Measurements from ENCODE around the gene CCT6A.
"Not testable (repeated sequence)": the region's sequence is repeated elsewhere in the genome, so short reads cannot be mapped to it uniquely, and the experiment has no call there.

Gene CCT6A

DNA sequence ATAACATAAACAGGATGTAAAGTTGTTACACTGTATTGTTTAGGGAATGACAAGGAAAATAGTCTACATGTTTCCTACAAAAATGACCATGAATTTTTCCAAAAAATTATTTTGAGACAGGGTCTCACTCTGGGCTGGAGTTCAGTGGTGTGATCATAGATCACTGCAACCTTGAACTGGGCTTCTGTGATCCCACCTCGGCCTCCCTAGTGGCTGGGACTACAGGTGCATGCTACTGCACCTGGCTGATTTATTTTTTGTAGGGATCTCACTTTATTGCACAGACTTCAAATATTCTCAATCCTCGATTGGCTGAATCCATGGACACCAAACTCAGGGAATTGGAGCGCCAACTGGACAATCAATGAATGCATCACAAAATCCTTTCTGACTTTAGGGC, 48.1 kb downstream of the CCT6A start:
- DNase-seq (ENCODE audit: low read depth), result no peak
- H3K4me3 ChIP-seq (ENCODE audit: low read depth, low read length), result no peak overlapping the region
- in situ Hi-C loops (cut with HindIII; ENCODE audit: low sequenced_read_pairs), result no loop called here
- TF ChIP-seq, protein P1, sequence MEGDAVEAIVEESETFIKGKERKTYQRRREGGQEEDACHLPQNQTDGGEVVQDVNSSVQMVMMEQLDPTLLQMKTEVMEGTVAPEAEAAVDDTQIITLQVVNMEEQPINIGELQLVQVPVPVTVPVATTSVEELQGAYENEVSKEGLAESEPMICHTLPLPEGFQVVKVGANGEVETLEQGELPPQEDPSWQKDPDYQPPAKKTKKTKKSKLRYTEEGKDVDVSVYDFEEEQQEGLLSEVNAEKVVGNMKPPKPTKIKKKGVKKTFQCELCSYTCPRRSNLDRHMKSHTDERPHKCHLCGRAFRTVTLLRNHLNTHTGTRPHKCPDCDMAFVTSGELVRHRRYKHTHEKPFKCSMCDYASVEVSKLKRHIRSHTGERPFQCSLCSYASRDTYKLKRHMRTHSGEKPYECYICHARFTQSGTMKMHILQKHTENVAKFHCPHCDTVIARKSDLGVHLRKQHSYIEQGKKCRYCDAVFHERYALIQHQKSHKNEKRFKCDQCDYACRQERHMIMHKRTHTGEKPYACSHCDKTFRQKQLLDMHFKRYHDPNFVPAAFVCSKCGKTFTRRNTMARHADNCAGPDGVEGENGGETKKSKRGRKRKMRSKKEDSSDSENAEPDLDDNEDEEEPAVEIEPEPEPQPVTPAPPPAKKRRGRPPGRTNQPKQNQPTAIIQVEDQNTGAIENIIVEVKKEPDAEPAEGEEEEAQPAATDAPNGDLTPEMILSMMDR (IDR thresholded peaks at IDR 0.05; ENCODE audit: low read depth, low read length, missing control alignments), result no peak

DNA sequence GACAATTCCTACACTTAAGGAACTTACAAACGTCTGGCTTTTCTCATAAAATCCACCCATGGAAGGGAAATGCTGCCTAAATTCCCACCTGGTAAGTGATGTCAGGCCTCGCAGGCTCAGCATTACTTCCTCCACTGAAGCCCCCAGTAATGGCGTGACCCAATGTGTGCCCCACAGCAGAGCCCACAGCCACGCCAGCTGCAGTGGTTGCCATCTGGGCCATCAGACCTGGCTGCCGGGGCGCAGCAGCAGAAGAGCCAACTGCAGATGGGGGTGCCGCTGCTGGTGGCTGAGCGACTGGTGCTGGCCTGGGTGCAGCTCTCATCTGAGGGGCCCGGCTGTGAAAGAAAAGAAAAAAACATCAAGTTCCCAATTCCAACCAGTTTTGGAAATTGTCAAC, 52.6 kb downstream of the CCT6A start:
- DNase-seq (ENCODE audit: low read depth); H3K4me3 ChIP-seq (ENCODE audit: low read depth, low read length); in situ Hi-C loops (cut with HindIII; ENCODE audit: low sequenced_read_pairs): not testable (repeated sequence)

DNA sequence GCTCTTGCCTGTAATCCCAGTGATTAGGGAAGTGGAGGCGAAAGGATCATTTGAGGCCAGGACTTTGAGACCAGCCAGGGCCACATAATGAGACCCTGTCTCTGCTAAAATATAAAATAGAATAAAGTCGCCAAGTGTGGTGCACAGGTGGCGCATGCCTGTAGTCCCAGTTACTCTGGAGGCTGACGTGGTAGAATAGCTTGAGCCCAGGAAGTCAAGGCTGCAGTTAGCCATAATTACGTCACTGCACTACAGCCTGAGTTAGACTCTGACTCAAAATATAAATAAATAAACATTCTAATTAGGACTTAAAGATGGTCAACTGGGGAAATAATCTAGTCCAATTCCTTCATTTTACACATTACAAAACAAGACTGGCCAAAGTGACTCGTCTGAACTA, 53.9 kb downstream of the CCT6A start:
- in situ Hi-C loops (cut with HindIII; ENCODE audit: low sequenced_read_pairs), result no loop called here
- peak; percentile 36 for DNase-seq (ENCODE audit: low read depth)
- TF ChIP-seq, protein P1 (IDR thresholded peaks at IDR 0.05; ENCODE audit: low read depth, low read length, missing control alignments), result no peak
- H3K4me3 ChIP-seq (ENCODE audit: low read depth, low read length), result peak overlapping the region; percentile 96

DNA sequence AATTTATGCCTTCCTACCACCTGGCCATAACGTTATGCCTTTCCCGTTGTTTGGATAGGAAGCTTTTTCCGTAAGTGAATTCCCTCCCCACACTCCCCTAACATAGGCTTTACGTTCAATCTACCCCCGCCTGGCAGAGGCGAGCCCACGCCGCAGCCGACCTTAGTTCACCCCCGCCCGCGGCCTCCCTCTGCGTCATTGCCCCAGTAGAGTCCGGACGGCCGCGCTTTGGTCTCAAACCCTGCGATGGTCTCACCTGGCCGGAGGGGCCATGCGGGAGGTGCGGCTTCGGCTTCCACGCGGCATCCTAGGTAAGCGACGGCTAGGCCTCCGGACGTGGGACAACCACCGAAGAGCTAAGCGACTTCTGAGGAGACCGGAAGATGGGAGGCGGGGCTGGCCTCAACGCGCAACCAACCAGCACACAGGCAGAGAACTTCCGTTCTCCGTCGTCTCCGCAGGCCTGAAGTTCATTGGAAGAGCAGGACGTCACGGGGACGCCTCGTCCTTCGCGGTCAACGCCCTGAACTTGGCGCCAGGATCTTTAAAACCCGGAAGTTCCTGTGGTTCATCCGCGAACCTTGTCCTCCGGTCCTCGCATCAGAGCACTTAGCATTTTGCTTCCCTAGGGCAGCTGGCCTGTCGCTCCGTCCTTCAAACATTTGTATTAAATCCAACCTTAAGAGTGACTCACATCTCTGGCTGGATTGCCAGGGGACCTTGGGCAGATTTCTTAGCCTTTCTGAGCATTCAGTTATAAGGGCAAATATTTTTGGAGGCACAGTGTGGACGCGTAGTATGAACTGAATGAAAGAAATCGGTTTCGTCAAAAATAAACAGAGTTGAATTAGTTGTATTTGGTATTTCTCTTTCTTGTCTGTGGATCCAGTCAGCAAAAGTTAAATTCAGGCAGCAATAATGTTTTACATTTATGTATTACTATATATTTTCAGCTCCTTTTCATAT, 54.8 kb downstream of the CCT6A start, which contains the start of gene CHCHD2:
Gene CHCHD2, minus strand, starts transcription at position 369 of the 966 bp plus-strand sequence. Its CDS starts 63 bp downstream, at position 306.
- peak within 1 kb of the TSS; percentile 96 for H3K4me3 ChIP-seq (ENCODE audit: low read depth, low read length)
- peak; percentile 97 for DNase-seq (ENCODE audit: low read depth)
- in situ Hi-C loops (cut with HindIII; ENCODE audit: low sequenced_read_pairs), result no loop called here
- TF ChIP-seq, protein P1 (IDR thresholded peaks at IDR 0.05; ENCODE audit: low read depth, low read length, missing control alignments), result no peak

DNA sequence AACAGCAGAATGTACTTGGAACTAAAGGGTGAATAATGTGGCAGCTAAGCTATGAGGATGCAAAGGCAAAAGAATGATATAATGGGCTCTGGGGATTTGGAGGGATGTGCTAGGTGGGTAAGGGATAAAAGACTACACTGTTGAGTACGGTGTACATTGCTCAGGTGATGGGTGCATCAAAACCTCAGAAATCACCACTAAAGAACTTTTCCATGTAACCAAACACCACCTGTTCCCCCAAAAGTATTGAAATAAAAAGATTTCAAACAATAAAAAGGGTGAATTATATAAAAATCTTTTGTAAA, 56.3 kb downstream of the CCT6A start:
- TF ChIP-seq, protein P1 (IDR thresholded peaks at IDR 0.05; ENCODE audit: low read depth, low read length, missing control alignments), result no peak
- in situ Hi-C loops (cut with HindIII; ENCODE audit: low sequenced_read_pairs), result no loop called here
- no peak overlapping the region for H3K4me3 ChIP-seq (ENCODE audit: low read depth, low read length)
- DNase-seq (ENCODE audit: low read depth), result no peak

DNA sequence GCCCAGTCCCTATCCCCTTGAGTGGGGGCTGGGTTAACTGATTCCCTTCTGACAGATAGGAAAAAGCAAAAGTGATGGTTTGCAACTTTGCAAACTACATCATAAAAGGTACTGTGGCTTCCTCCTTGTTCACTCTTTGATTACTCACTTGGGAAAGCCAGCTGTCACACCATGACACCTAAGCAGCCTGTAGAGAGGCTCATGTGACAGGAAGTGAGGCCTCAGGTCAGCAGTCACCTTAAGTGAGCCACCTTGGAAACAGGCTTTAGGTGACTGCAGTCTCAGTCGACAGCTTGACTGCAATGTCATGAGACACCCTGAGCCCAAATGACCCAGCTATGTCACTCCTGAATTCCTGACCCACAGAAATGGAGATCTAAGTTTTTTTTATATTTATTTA, 59.0 kb downstream of the CCT6A start:
- no peak for DNase-seq (ENCODE audit: low read depth)
- TF ChIP-seq, protein P1 (IDR thresholded peaks at IDR 0.05; ENCODE audit: low read depth, low read length, missing control alignments), result no peak
- H3K4me3 ChIP-seq (ENCODE audit: low read depth, low read length), result no peak overlapping the region
- in situ Hi-C loops (cut with HindIII; ENCODE audit: low sequenced_read_pairs), result no loop called here

DNA sequence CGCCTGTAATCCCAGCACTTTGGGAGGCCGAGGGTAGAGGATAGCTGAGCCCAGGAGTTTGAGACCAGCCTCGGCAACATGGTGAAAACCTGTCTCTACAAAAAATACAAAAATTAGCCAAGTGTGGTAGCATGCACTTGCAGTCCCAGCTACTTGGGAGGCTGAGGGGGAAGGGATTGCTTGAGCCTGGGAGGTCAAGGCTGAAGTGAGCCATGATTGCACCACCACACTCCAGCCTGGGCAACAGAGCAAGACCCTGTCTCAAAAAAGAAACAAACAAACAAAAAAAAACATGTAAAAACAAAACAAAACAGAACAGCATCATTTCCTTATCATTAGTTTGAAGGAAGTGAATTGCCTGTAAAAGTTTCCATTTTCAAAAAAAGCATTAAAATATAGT, 60.7 kb downstream of the CCT6A start:
- H3K4me3 ChIP-seq (ENCODE audit: low read depth, low read length); DNase-seq (ENCODE audit: low read depth); in situ Hi-C loops (cut with HindIII; ENCODE audit: low sequenced_read_pairs): not testable (repeated sequence)
